Cardiac muscle cell (in vitro differentiated cells and primary cell): Measurements from ENCODE around the gene IL20RB. TPM values are rescaled to one million over a fixed set of nuclear protein-coding genes. Genes with fewer than 3 reads are reported as not detected.
"Not testable (repeated sequence)": the region's sequence is repeated elsewhere in the genome, so short reads cannot be mapped to it uniquely, and the experiment has no call there.

Source experiments
- DNase-seq, 2 donors: peaks; one replicate each; pipeline versions ENCODE4 v3.0.0 to v3.0.0-alpha.2; 2010 to 2017; ENCODE audit warnings: low read depth in 1 of 2, low spot score in 1 of 2
- H3K27ac ChIP-seq: fragments of 200-600 bp; sonication (generic); 2 replicates; pipeline ENCODE4 v1.5.1; 2016
- H3K27me3 ChIP-seq: fragments of 200-600 bp; sonication (generic); 2 replicates; pipeline ENCODE4 v1.6.0; 2016; ENCODE audit warnings: control low read depth
- H3K36me3 ChIP-seq: fragments of 200-600 bp; sonication (generic); 2 replicates; pipeline ENCODE4 v1.5.1; 2016; ENCODE audit warnings: control low read depth
- H3K4me1 ChIP-seq: fragments of 200-600 bp; sonication (generic); 2 replicates; pipeline ENCODE4 v1.8.1; 2017; ENCODE audit warnings: low read depth, mild to moderate bottlenecking, mixed run types
- H3K4me3 ChIP-seq: fragments of 200-600 bp; sonication (generic); 2 replicates; pipeline ENCODE4 v1.5.1; 2016; ENCODE audit warnings: mild to moderate bottlenecking
- H3K9me3 ChIP-seq: fragments of 200-600 bp; sonication (generic); 2 replicates; pipeline ENCODE4 v1.5.1; 2017; ENCODE audit warnings: low read depth, mild to moderate bottlenecking, control low read depth
- polyA plus RNA-seq: library from polyadenylated mRNA; unstranded; fragments of >200 nt; fragmentation: Nextera tagmentation; extraction: Ambion mirVana; gene quantifications from 2 replicates; pipeline ENCODE4 v1.2.1, GENCODE V29; 2016
- total RNA-seq: library from RNA; depleted of rRNA; stranded (reverse); fragments of >200 nt; gene quantifications from 2 replicates; pipeline ENCODE4 v1.2.3, GENCODE V29; 2016
- TF ChIP-seq, protein P1 (sequence below): IDR thresholded peaks from 2 replicates; pipeline ENCODE4 v1.5.1; 2012; ENCODE audit warnings: low read depth, mild to moderate bottlenecking, low read length

The IL20RB gene
- total and polyA plus RNA-seq, 2 experiments from 2014 or later = 0.59 to 0.77 TPM

DNA sequence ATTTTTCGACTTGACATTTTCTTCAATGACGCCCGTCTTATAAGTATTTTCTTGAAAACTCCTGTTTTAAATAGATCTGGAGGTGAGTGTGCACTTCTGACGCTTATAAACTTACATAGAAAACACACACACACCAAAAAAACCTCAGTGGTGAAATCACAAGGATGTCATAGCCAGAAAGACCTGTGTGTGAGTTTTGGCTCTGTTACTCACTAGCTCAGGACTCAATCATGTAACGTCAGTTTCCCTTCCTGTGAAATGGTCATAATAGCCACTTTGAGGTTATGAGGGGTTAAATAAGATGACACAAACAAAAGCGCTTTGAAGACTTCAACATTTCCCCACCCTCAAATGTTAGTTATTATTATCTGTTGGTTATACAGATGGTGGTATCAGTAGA lies 1.8 kb downstream of the IL20RB start:
- H3K27me3 ChIP-seq = no peaks in the 10 kb centered on the region
- H3K4me1 ChIP-seq = no peaks in the 10 kb centered on the region
- TF ChIP-seq, protein P1, sequence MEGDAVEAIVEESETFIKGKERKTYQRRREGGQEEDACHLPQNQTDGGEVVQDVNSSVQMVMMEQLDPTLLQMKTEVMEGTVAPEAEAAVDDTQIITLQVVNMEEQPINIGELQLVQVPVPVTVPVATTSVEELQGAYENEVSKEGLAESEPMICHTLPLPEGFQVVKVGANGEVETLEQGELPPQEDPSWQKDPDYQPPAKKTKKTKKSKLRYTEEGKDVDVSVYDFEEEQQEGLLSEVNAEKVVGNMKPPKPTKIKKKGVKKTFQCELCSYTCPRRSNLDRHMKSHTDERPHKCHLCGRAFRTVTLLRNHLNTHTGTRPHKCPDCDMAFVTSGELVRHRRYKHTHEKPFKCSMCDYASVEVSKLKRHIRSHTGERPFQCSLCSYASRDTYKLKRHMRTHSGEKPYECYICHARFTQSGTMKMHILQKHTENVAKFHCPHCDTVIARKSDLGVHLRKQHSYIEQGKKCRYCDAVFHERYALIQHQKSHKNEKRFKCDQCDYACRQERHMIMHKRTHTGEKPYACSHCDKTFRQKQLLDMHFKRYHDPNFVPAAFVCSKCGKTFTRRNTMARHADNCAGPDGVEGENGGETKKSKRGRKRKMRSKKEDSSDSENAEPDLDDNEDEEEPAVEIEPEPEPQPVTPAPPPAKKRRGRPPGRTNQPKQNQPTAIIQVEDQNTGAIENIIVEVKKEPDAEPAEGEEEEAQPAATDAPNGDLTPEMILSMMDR = no peak
- no peak overlapping the region for H3K27ac ChIP-seq
- H3K36me3 ChIP-seq = no peaks in the 10 kb centered on the region
- H3K9me3 ChIP-seq = no peaks in the 10 kb centered on the region
- DNase-seq = no peak
- H3K4me3 ChIP-seq = no peak overlapping the region

DNA sequence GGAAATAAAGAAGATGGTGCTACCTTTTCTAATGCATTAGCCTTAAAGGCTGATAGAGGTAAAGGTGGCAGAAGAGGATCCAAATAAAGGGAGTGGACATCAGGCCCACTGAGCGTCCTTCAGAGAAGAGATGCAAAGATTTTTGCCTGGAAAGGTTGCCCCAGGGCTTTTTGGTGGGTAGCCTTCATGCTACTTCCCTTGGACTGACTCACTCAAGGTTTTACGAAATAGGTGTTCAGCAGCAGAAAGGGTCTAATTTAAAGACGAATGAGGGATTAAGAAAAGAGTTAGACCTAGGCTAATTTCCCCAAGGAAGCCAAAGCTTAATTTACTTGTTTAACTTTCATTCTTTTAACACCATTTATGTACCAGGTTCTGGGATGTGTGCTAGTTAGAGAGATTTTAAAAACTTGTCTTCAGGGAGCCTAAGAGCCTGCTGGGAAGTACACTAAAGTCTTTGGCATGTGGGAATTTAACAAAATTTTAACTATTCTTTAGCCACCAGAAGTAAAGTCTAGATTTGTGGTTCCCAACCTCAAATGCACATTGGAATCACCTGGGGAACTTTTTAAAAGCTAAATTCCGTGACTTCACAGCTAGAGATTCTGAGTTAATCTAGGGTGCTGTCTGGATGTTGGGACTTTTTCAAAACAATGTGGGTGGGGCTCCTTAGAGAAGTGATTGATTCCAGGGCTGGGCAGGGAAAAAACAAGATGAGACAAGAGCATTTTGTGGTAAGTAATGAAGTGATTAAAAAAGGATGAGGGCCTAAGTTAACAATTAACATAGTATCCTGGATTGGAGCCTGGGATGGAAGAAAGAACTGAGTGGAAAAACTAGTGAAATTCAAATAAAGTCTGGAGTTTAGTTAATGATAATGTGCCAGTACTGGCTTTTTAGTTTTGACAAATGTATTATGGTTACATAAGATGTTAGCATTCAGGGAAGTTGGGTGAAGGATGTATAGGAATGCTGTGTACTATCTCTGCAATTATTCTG lies 3.4 kb downstream of the IL20RB start:
- TF ChIP-seq, protein P1 = no peak
- no peak for DNase-seq
- H3K9me3 ChIP-seq = no peaks in the 10 kb centered on the region
- no peak overlapping the region for H3K4me3 ChIP-seq
- no peak overlapping the region for H3K27ac ChIP-seq
- H3K4me1 ChIP-seq = no peaks in the 10 kb centered on the region
- H3K36me3 ChIP-seq = no peaks in the 10 kb centered on the region
- no peaks in the 10 kb centered on the region for H3K27me3 ChIP-seq

DNA sequence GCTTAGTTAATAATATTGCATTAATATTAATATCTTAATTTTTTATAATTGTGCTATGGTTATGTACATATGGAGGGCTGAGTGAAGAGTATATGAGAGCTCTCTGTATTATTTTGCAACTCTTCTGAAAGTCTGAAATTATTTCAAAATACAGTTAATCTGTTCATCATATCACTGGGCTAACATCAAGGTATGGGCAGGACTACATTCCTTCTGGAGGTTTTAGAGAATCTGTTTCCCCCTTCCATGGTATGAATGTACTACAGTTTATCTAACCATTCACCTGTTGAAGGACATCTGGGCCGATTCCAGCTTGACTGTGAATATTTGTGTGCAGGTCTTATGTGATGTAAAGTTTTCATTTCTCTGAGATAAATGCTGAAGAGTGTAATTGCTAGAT lies 5.1 kb downstream of the IL20RB start:
- no peaks in the 10 kb centered on the region for H3K36me3 ChIP-seq

DNA sequence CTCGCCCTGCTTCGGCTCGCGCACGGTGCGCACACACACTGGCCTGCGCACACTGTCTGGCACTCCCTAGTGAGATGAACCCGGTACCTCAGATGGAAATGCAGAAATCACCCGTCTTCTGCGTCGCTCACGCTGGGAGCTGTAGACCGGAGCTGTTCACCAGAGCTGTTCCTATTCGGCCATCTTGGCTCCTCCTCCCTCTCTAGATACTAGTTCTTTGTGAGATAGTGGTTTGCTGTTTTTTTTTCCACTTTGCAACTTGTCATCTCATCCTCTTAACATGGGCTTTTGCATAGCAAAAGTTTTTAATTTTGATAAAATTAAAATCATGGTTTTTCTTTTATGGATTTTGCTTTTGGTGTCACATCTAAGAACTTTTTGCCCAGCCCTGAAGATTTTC lies 11.8 kb downstream of the IL20RB start:
- H3K4me3 ChIP-seq, H3K27me3 ChIP-seq, H3K4me1 ChIP-seq, H3K36me3 ChIP-seq, H3K27ac ChIP-seq, DNase-seq, H3K9me3 ChIP-seq: not testable (repeated sequence)

More for the DNA sequence above, 5.1 kb downstream of the IL20RB start:
- DNase-seq = no peak
- no peak overlapping the region for H3K4me3 ChIP-seq
- no peaks in the 10 kb centered on the region for H3K27me3 ChIP-seq
- TF ChIP-seq, protein P1 = no peak
- no peak overlapping the region for H3K27ac ChIP-seq
- no peaks in the 10 kb centered on the region for H3K4me1 ChIP-seq
- H3K9me3 ChIP-seq = no peaks in the 10 kb centered on the region

DNA sequence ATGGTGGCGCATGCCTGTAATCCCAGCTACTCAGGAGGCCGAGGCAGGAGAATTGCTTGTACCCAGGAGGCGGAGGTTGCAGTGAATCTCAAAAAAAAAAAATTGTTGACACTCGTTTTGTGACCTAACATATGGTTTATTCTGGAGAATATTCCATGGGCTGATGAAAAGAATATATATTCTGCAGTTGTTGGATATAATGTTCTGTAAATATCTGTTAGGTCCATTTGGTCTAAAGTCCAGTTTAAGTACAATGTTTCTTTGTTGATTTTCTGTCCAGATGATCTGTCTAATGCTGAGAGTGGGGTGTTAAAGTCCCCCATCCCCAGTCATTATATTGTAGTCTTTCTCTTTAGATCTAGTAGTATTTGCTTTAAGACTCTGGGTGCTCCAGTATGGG lies 15.6 kb downstream of the IL20RB start:
- Histone ChIP-seq H3K27ac (no peak overlapping the region), H3K9me3 (no peaks in the 10 kb centered on the region), H3K36me3 (no peaks in the 10 kb centered on the region), H3K27me3 (no peaks in the 10 kb centered on the region), H3K4me1 (no peaks in the 10 kb centered on the region), H3K4me3 (no peak overlapping the region)
- no peak for DNase-seq
- TF ChIP-seq, protein P1 = no peak

DNA sequence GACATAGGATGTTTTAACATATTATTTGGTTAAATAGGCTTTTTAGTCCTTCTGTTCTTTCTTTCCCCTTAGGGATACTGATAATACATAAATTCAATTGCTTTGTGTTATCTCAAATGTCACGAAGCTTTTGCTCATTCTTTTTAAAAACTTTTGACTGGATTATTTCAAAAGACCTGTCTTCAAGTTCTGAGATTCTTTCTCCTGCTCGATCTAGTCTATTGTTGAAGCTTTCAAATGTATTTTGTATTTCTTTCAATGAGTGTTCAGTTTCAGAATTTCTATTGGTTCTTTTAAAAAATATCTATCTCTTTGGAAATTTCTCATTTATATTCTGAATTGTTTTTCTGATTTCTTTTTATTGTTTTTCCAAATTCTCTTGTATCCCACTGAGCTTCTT lies 16.9 kb downstream of the IL20RB start:
- H3K4me3 ChIP-seq = no peak overlapping the region
- no peaks in the 10 kb centered on the region for H3K27me3 ChIP-seq
- H3K36me3 ChIP-seq = no peaks in the 10 kb centered on the region
- H3K9me3 ChIP-seq = no peaks in the 10 kb centered on the region
- no peak for DNase-seq
- TF ChIP-seq, protein P1 = no peak
- no peaks in the 10 kb centered on the region for H3K4me1 ChIP-seq
- no peak overlapping the region for H3K27ac ChIP-seq
